ENCODE measurements around the gene ACTA2.

ACTA2 gene

GRCh38 chr10:88980800-88981199 lies 28.2 kb upstream of the ACTA2 start:
- DNase-seq (ENCODE audit: low spot score) = no peak

GRCh38 chr10:88980247-88980646 lies 27.7 kb upstream of the ACTA2 start:
- DNase-seq (ENCODE audit: low spot score) = no peak

GRCh38 chr10:88979603-88980002 lies 27.0 kb upstream of the ACTA2 start:
- DNase-seq (ENCODE audit: low spot score) = no peak

GRCh38 chr10:88979153-88979562 lies 26.6 kb upstream of the ACTA2 start:
- DNase-seq (ENCODE audit: low spot score) = peak; percentile 63

- no peak for DNase-seq (ENCODE audit: low spot score)
These were observed 25.9 kb upstream of the ACTA2 start for GRCh38 chr10:88978463-88978862.

- DNase-seq (ENCODE audit: low spot score) = no peak
These were observed 22.8 kb upstream of the ACTA2 start for GRCh38 chr10:88975377-88975720.

GRCh38 chr10:88974446-88975376 lies 22.1 kb upstream of the ACTA2 start:
- DNase-seq (ENCODE audit: low spot score) = no peak

- no peak for DNase-seq (ENCODE audit: low spot score)
These were observed 21.4 kb upstream of the ACTA2 start for GRCh38 chr10:88974012-88974411.

GRCh38 chr10:88971221-88972061 lies 18.9 kb upstream of the ACTA2 start:
- DNase-seq (ENCODE audit: low spot score) = no peak

GRCh38 chr10:88968391-88968790 lies 15.8 kb upstream of the ACTA2 start:
- no peak for DNase-seq (ENCODE audit: low spot score)

- no peak for DNase-seq (ENCODE audit: low spot score)
These were observed 14.2 kb upstream of the ACTA2 start for GRCh38 chr10:88966797-88967196.

- DNase-seq (ENCODE audit: low spot score) = no peak
These were observed 12.4 kb upstream of the ACTA2 start for GRCh38 chr10:88964869-88965415.

- no peak for DNase-seq (ENCODE audit: low spot score)
These were observed 11.8 kb upstream of the ACTA2 start for GRCh38 chr10:88964360-88964759.

GRCh38 chr10:88963318-88963717 lies 10.7 kb upstream of the ACTA2 start:
- no peak for DNase-seq (ENCODE audit: low spot score)

GRCh38 chr10:88962336-88962735 lies 9.8 kb upstream of the ACTA2 start:
- DNase-seq (ENCODE audit: low spot score) = no peak

- DNase-seq (ENCODE audit: low spot score) = no peak
These were observed 8.7 kb upstream of the ACTA2 start for GRCh38 chr10:88961266-88961665.

GRCh38 chr10:88960802-88961201 lies 8.2 kb upstream of the ACTA2 start:
- DNase-seq (ENCODE audit: low spot score) = no peak

- DNase-seq (ENCODE audit: low spot score) = no peak
These were observed 6.1 kb upstream of the ACTA2 start for GRCh38 chr10:88958721-88959120.

GRCh38 chr10:88957381-88957780 lies 4.8 kb upstream of the ACTA2 start:
- no peak for DNase-seq (ENCODE audit: low spot score)

- no peak for DNase-seq (ENCODE audit: low spot score)
These were observed 2.0 kb upstream of the ACTA2 start for GRCh38 chr10:88954458-88955083.

GRCh38 chr10:88953662-88954061 lies 1.1 kb upstream of the ACTA2 start:
- no peak for DNase-seq (ENCODE audit: low spot score)
